ENCODE measurements around the gene MBOAT1.

The MBOAT1 gene

DNA sequence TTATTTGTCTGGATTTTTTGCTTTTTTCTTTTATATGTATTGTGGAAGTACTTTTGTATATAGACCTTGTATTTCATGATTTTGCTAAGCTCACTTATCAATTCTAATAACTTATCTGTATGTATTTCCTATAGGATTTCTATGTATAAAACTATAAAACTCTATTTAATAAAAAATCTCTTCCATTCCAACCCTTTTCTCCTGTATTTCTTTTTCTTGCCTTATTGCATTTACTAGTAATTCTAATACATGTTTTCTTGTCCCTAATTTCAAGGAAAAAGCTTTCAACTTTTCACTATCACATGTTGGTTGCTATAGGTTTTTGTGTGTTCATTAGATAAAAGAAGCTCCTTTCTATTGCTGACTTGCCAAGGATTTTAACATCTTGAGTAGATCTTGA, 125.3 kb downstream of the MBOAT1 start:
- H3K36me3 ChIP-seq (ENCODE audit: insufficient read depth, low read length), result no peaks in the 10 kb centered on the region

DNA sequence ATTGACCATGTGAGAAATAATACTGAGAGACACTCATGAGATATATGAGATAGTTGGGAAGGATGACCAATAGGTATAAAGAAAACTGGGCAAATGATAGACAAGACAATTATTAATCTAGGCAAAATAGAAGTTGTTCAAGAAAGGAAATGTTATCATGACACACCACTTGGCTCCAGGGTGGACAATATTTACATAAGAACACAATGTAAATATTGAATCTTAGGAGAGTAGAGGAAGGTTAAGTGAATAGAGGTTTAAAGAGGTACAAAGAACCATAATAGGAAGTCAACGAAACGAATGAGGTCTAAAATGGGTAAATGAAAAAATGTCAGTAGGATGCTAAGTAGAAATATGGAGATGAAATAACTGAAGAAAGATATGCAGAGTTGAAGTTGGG, 126.5 kb downstream of the MBOAT1 start:
- Histone ChIP-seq H3K4me1 (ENCODE audit: insufficient read depth, low read length) (no peaks in the 10 kb centered on the region), H3K9me3 (ENCODE audit: control insufficient read depth, insufficient read depth, low read length) (no peaks in the 10 kb centered on the region), H3K9ac (ENCODE audit: low read depth, low read length) (no peak overlapping the region), H3K36me3 (ENCODE audit: insufficient read depth, low read length) (no peaks in the 10 kb centered on the region)

More for the DNA sequence above, 125.3 kb downstream of the MBOAT1 start:
- Histone ChIP-seq H3K4me1 (ENCODE audit: insufficient read depth, low read length) (no peaks in the 10 kb centered on the region), H3K9me3 (ENCODE audit: control insufficient read depth, insufficient read depth, low read length) (no peaks in the 10 kb centered on the region), H3K9ac (ENCODE audit: low read depth, low read length) (no peak overlapping the region)

- Histone ChIP-seq H3K4me1 (ENCODE audit: insufficient read depth, low read length) (no peaks in the 10 kb centered on the region), H3K9me3 (ENCODE audit: control insufficient read depth, insufficient read depth, low read length) (no peaks in the 10 kb centered on the region), H3K36me3 (ENCODE audit: insufficient read depth, low read length) (no peaks in the 10 kb centered on the region), H3K9ac (ENCODE audit: low read depth, low read length) (no peak overlapping the region)
Observed at GRCh38 chr6:20084411-20084810, 127.9 kb downstream of the MBOAT1 start.

GRCh38 chr6:20071998-20072397, 140.3 kb downstream of the MBOAT1 start:
- no peak overlapping the region for H3K9ac ChIP-seq (ENCODE audit: low read depth, low read length)
- H3K36me3 ChIP-seq (ENCODE audit: insufficient read depth, low read length), result no peaks in the 10 kb centered on the region
- H3K9me3 ChIP-seq (ENCODE audit: control insufficient read depth, insufficient read depth, low read length), result no peaks in the 10 kb centered on the region; the same call in 1 of the 2 replicates
- no peaks in the 10 kb centered on the region for H3K4me1 ChIP-seq (ENCODE audit: insufficient read depth, low read length)

- Histone ChIP-seq H3K9me3 (ENCODE audit: control insufficient read depth, insufficient read depth, low read length) (no peaks in the 10 kb centered on the region; the same call in 1 of the 2 replicates), H3K36me3 (ENCODE audit: insufficient read depth, low read length) (no peaks in the 10 kb centered on the region), H3K9ac (ENCODE audit: low read depth, low read length) (no peak overlapping the region), H3K4me1 (ENCODE audit: insufficient read depth, low read length) (no peaks in the 10 kb centered on the region)
Observed at GRCh38 chr6:20070047-20070446, 142.2 kb downstream of the MBOAT1 start.

DNA sequence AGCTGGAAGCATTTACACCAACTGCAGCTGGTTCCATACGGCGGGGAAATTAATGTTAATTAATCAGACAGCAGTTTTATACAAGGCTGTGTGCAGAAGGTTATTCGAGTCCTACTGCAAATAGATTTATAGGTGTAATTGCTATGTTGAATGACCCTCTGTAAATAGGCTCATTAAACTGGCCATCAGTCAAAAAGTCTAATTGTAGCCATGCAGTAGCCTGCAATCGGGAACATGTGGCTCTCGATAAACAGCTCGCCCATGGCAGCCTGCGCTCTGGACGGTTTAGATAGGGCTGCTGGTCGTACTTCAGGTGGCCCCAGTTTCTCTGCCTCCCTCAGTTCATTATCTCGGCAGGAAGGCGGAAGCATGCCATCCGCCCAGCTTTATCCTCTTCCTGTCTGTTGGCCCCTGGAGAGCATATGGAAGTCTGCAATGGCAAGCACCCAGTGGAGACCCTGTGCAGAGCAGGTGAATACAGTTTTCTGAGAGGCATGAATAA, 143.2 kb downstream of the MBOAT1 start:
- no peaks in the 10 kb centered on the region for H3K4me1 ChIP-seq (ENCODE audit: insufficient read depth, low read length)
- no peaks in the 10 kb centered on the region; the same call in 1 of the 2 replicates for H3K9me3 ChIP-seq (ENCODE audit: control insufficient read depth, insufficient read depth, low read length)

GRCh38 chr6:20068421-20068988, 143.8 kb downstream of the MBOAT1 start:
- no peaks in the 10 kb centered on the region for H3K4me1 ChIP-seq (ENCODE audit: insufficient read depth, low read length)
- H3K36me3 ChIP-seq (ENCODE audit: insufficient read depth, low read length), result no peaks in the 10 kb centered on the region
- H3K9me3 ChIP-seq (ENCODE audit: control insufficient read depth, insufficient read depth, low read length), result no peaks in the 10 kb centered on the region; the same call in 1 of the 2 replicates
- no peak overlapping the region for H3K9ac ChIP-seq (ENCODE audit: low read depth, low read length)

More for the DNA sequence above, 143.2 kb downstream of the MBOAT1 start:
- Histone ChIP-seq H3K9ac (ENCODE audit: low read depth, low read length) (no peak overlapping the region), H3K36me3 (ENCODE audit: insufficient read depth, low read length) (no peaks in the 10 kb centered on the region)

DNA sequence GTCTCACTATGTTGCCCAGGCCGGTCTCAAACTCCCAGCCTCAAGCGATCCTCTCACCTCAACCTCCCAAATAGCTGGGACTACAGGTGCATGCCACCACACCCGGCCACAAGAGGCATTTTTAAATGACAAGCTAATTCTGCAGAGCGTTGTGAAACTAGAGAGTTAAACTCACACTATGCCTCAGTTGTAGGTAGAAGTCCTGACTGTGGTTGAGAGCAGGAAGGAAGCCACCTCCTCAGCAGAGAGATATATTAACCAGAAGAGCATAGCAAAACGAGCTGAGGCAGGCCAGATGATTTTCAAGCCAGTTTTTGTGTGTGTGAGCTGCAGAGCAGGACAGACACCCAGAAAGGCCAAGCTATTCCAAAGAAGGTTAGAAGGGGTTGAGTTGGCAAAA, 150.3 kb downstream of the MBOAT1 start:
- H3K36me3 ChIP-seq (ENCODE audit: insufficient read depth, low read length), result no peaks in the 10 kb centered on the region
- H3K9ac ChIP-seq (ENCODE audit: low read depth, low read length), result no peak overlapping the region
- no peaks in the 10 kb centered on the region for H3K4me1 ChIP-seq (ENCODE audit: insufficient read depth, low read length)
- no peaks in the 10 kb centered on the region for H3K9me3 ChIP-seq (ENCODE audit: control insufficient read depth, insufficient read depth, low read length)

DNA sequence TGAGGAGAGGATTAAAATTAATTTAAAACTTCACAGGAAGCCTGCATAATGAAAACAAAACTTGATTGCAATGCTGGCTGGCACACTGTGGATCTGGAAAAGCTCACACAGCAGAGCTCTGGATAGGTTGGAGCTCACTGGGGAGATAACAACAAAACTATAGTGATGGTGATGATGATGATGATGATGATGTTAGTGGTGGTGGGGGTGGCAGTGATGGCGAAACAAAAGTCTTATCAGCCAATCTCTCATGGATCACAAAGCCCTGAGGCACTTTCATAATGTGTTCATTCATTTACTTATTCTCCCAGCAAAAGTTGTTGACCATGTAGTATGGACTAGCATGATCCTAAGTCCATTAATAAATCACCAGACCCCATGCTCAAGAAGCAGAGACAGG, 152.0 kb downstream of the MBOAT1 start:
- Histone ChIP-seq H3K36me3 (ENCODE audit: insufficient read depth, low read length) (no peaks in the 10 kb centered on the region), H3K9me3 (ENCODE audit: control insufficient read depth, insufficient read depth, low read length) (no peaks in the 10 kb centered on the region), H3K4me1 (ENCODE audit: insufficient read depth, low read length) (no peaks in the 10 kb centered on the region), H3K9ac (ENCODE audit: low read depth, low read length) (no peak overlapping the region)

DNA sequence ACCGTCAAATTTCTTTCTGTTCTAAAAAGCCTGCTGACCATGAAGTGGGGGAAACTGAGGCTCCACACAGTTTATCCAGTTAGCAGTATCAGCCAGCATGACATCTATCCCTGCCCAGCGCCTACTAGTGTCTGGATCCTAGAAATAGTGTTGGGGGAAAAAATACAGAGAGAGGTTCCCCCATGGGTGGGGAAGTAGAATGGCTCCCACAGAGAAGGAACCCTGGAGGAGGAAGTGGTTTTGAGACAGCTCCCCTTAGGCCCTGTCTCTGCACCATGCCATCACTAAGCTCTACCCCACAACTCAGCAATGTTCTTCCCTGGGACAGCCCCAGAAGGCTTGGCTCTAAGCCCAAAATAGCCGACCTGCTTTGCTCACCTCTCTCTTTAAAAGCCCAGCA, 153.4 kb downstream of the MBOAT1 start:
- no peaks in the 10 kb centered on the region for H3K4me1 ChIP-seq (ENCODE audit: insufficient read depth, low read length)
- no peaks in the 10 kb centered on the region for H3K9me3 ChIP-seq (ENCODE audit: control insufficient read depth, insufficient read depth, low read length)
- no peak overlapping the region for H3K9ac ChIP-seq (ENCODE audit: low read depth, low read length)
- no peaks in the 10 kb centered on the region for H3K36me3 ChIP-seq (ENCODE audit: insufficient read depth, low read length)

GRCh38 chr6:20058121-20058905, 154.0 kb downstream of the MBOAT1 start:
- Histone ChIP-seq H3K36me3 (ENCODE audit: insufficient read depth, low read length) (no peaks in the 10 kb centered on the region), H3K9ac (ENCODE audit: low read depth, low read length) (no peak overlapping the region), H3K4me1 (ENCODE audit: insufficient read depth, low read length) (no peaks in the 10 kb centered on the region), H3K9me3 (ENCODE audit: control insufficient read depth, insufficient read depth, low read length) (no peaks in the 10 kb centered on the region)

GRCh38 chr6:20056350-20056992, 155.8 kb downstream of the MBOAT1 start:
- Histone ChIP-seq H3K4me1 (ENCODE audit: insufficient read depth, low read length) (no peaks in the 10 kb centered on the region), H3K36me3 (ENCODE audit: insufficient read depth, low read length) (no peaks in the 10 kb centered on the region), H3K9me3 (ENCODE audit: control insufficient read depth, insufficient read depth, low read length) (no peaks in the 10 kb centered on the region), H3K9ac (ENCODE audit: low read depth, low read length) (no peak overlapping the region)

DNA sequence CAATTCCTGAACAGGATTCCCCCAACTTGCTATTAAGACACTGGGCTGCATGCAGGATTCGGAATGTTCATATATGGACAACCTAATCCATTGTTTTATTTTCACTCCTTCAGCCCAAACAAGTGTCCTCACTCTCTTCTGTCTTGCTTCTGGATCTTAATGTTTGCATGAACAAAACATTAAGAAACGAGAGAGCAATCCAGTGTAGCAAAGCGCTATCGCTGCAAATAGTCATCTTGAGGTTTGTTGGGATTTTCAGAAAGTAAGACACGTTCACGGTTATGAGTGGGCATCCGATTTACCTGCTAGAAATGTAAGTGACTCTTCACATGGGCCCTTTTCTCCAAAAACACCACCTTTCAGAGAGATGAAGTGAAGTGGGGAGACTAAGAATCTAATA, 156.4 kb downstream of the MBOAT1 start:
- Histone ChIP-seq H3K9me3 (ENCODE audit: control insufficient read depth, insufficient read depth, low read length) (no peaks in the 10 kb centered on the region), H3K4me1 (ENCODE audit: insufficient read depth, low read length) (no peaks in the 10 kb centered on the region), H3K9ac (ENCODE audit: low read depth, low read length) (no peak overlapping the region), H3K36me3 (ENCODE audit: insufficient read depth, low read length) (no peaks in the 10 kb centered on the region)

All from ES-I3 (cell line).